GF-D8 (cell line): Measurements from ENCODE around the gene ITIH2.
"Not testable (repeated sequence)": the region's sequence is repeated elsewhere in the genome, so short reads cannot be mapped to it uniquely, and the experiment has no call there.

ENCODE experiments used
- DNase-seq: peaks from one replicate; lab custom pipeline; 2025; lab: John Stamatoyannopoulos, UW

The ITIH2 gene

GRCh38 chr10:7748637-7749036 lies 45.5 kb downstream of the ITIH2 start:
- not testable (repeated sequence) for DNase-seq

- no peak for DNase-seq
Measured at GRCh38 chr10:7750222-7750621, 47.1 kb downstream of the ITIH2 start.

GRCh38 chr10:7752251-7752650 lies 49.1 kb downstream of the ITIH2 start:
- DNase-seq, result no peak

GRCh38 chr10:7755103-7755502 lies 52.0 kb downstream of the ITIH2 start:
- DNase-seq, result no peak

GRCh38 chr10:7756360-7756992 lies 53.4 kb downstream of the ITIH2 start:
- peak; percentile 6 for DNase-seq

GRCh38 chr10:7763929-7764328 lies 60.8 kb downstream of the ITIH2 start:
- peak; percentile 85 for DNase-seq

- no peak for DNase-seq
Measured at GRCh38 chr10:7766241-7766640, 63.1 kb downstream of the ITIH2 start.

GRCh38 chr10:7767209-7767608 lies 64.1 kb downstream of the ITIH2 start:
- DNase-seq, result no peak

GRCh38 chr10:7768417-7768816 lies 65.3 kb downstream of the ITIH2 start:
- no peak for DNase-seq

GRCh38 chr10:7773845-7774801 lies 71.0 kb downstream of the ITIH2 start:
- no peak for DNase-seq

- no peak for DNase-seq
Measured at GRCh38 chr10:7776777-7777176, 73.7 kb downstream of the ITIH2 start.

GRCh38 chr10:7782194-7782593 lies 79.1 kb downstream of the ITIH2 start:
- DNase-seq, result not testable (repeated sequence)

- DNase-seq, result no peak
Measured at GRCh38 chr10:7786430-7786829, 83.3 kb downstream of the ITIH2 start.

GRCh38 chr10:7787150-7787856 lies 84.2 kb downstream of the ITIH2 start:
- DNase-seq, result no peak

- DNase-seq, result peak; percentile 83
Measured at GRCh38 chr10:7787857-7788638, 84.9 kb downstream of the ITIH2 start, which contains the start of the genes ATP5F1C and KIN. ATP5F1C (plus strand) TSS chr10:7788177; CDS start chr10:7788208, 31 bp downstream. KIN (minus strand) TSS chr10:7787993; CDS start chr10:7787933, 60 bp downstream.

GRCh38 chr10:7788639-7789286 lies 85.6 kb downstream of the ITIH2 start:
- DNase-seq, result no peak

GRCh38 chr10:7789390-7789789 lies 86.3 kb downstream of the ITIH2 start:
- no peak for DNase-seq

- no peak for DNase-seq
Measured at GRCh38 chr10:7792541-7792940, 89.4 kb downstream of the ITIH2 start.

GRCh38 chr10:7794251-7795026 lies 91.3 kb downstream of the ITIH2 start:
- DNase-seq, result no peak

GRCh38 chr10:7795605-7796004 lies 92.5 kb downstream of the ITIH2 start:
- DNase-seq, result no peak
